ENCODE results near the gene TTC21A. TPM values are rescaled to one million over a fixed set of nuclear protein-coding genes. Genes with fewer than 3 reads are reported as not detected.
"Not testable (repeated sequence)": the region's sequence is repeated elsewhere in the genome, so short reads cannot be mapped to it uniquely, and the experiment has no call there.

TTC21A gene
- total RNA-seq, 2 experiments from 2014 or later: 1.9 to 8.3 TPM

GRCh38 chr3:39157359-39157758 lies 49.9 kb downstream of the TTC21A start:
- DNase-seq: no peak

GRCh38 chr3:39158148-39158715 lies 50.8 kb downstream of the TTC21A start:
- no peak for DNase-seq
- Mint-ChIP-seq H3K36me3 (peaks cover 2% of the 10 kb centered on the region), H3K27ac (no peak overlapping the region), H3K4me1 (peaks cover 11% of the 10 kb centered on the region), H3K27me3 (peaks cover 23% of the 10 kb centered on the region), H3K9me3 (ENCODE audit: low read depth) (no peaks in the 10 kb centered on the region), H3K4me3 (no peak overlapping the region)
- CTCF ChIA-PET: interaction anchor here (0.7 to 1.8 kb wide), 5 partner anchors 10 to 133 kb away, joined by 3 to 8 read pairs (median 3); no protein-coding TSS in a partner anchor
- ATAC-seq: no peak

More at GRCh38 chr3:39157359-39157758, 49.9 kb downstream of the TTC21A start:
- H3K9me3 Mint-ChIP-seq (ENCODE audit: low read depth): no peaks in the 10 kb centered on the region
- no peak overlapping the region for H3K27ac Mint-ChIP-seq
- no peak overlapping the region for H3K4me3 Mint-ChIP-seq
- peaks cover 2% of the 10 kb centered on the region for H3K36me3 Mint-ChIP-seq
- CTCF ChIA-PET: interaction anchor here (0.9 to 1.0 kb wide), 2 partner anchors 22 to 53 kb away, joined by 3 read pairs; no protein-coding TSS in a partner anchor
- no peak for ATAC-seq
- peaks cover 23% of the 10 kb centered on the region for H3K27me3 Mint-ChIP-seq
- H3K4me1 Mint-ChIP-seq: peaks cover 14% of the 10 kb centered on the region

GRCh38 chr3:39164414-39164813 lies 56.9 kb downstream of the TTC21A start:
- CTCF ChIA-PET: interaction anchor here (1.0 kb wide), 1 partner anchor 64 kb away, joined by 3 read pairs; no protein-coding TSS in a partner anchor
- peaks cover 3% of the 10 kb centered on the region for H3K36me3 Mint-ChIP-seq
- H3K27ac Mint-ChIP-seq: no peak overlapping the region
- peaks cover 5% of the 10 kb centered on the region for H3K4me1 Mint-ChIP-seq
- ATAC-seq: no peak
- no peak overlapping the region for H3K4me3 Mint-ChIP-seq
- no peak for DNase-seq
- H3K9me3 Mint-ChIP-seq (ENCODE audit: low read depth): no peaks in the 10 kb centered on the region
- H3K27me3 Mint-ChIP-seq: peaks cover 1% of the 10 kb centered on the region

- no peaks in the 10 kb centered on the region for H3K27me3 Mint-ChIP-seq
- H3K36me3 Mint-ChIP-seq: peaks cover 3% of the 10 kb centered on the region
- ATAC-seq (no peak), DNase-seq (no peak)
- no peak overlapping the region for H3K4me3 Mint-ChIP-seq
- CTCF ChIA-PET: interaction anchor here (0.8 to 2.3 kb wide), 4 partner anchors 10 to 211 kb away, joined by 3 to 5 read pairs (median 4); no protein-coding TSS in a partner anchor
- H3K9me3 Mint-ChIP-seq (ENCODE audit: low read depth): no peaks in the 10 kb centered on the region
- no peak overlapping the region for H3K27ac Mint-ChIP-seq
- H3K4me1 Mint-ChIP-seq: peaks cover 5% of the 10 kb centered on the region
These were observed 58.0 kb downstream of the TTC21A start for GRCh38 chr3:39165518-39165917.

GRCh38 chr3:39166134-39166710 lies 58.7 kb downstream of the TTC21A start:
- Mint-ChIP-seq H3K27me3 (no peaks in the 10 kb centered on the region), H3K36me3 (peaks cover 3% of the 10 kb centered on the region), H3K4me1 (peaks cover 5% of the 10 kb centered on the region), H3K27ac (no peak overlapping the region), H3K9me3 (ENCODE audit: low read depth) (no peaks in the 10 kb centered on the region), H3K4me3 (no peak overlapping the region)
- ATAC-seq (no peak), DNase-seq (no peak)
- CTCF ChIA-PET: interaction anchor here (0.8 to 2.3 kb wide), 5 partner anchors 9 to 210 kb away, joined by 3 to 5 read pairs (median 4); no protein-coding TSS in a partner anchor

GRCh38 chr3:39166932-39167532 lies 59.6 kb downstream of the TTC21A start:
- peaks cover 5% of the 10 kb centered on the region for H3K4me1 Mint-ChIP-seq
- H3K9me3 Mint-ChIP-seq (ENCODE audit: low read depth): no peaks in the 10 kb centered on the region
- no peak overlapping the region for H3K27ac Mint-ChIP-seq
- CTCF ChIA-PET: interaction anchor here (1.0 to 2.3 kb wide), 4 partner anchors 9 to 66 kb away, joined by 3 to 5 read pairs (median 3); no protein-coding TSS in a partner anchor
- no peak overlapping the region for H3K4me3 Mint-ChIP-seq
- DNase-seq: no peak
- H3K27me3 Mint-ChIP-seq: no peaks in the 10 kb centered on the region
- peaks cover 3% of the 10 kb centered on the region for H3K36me3 Mint-ChIP-seq
- ATAC-seq: no peak

- H3K9me3 Mint-ChIP-seq (ENCODE audit: low read depth): no peaks in the 10 kb centered on the region
- peaks cover 5% of the 10 kb centered on the region for H3K4me1 Mint-ChIP-seq
- peaks cover 1% of the 10 kb centered on the region for H3K36me3 Mint-ChIP-seq
- H3K27ac Mint-ChIP-seq: no peak overlapping the region
- CTCF ChIA-PET: interaction anchor here (1.1 to 2.0 kb wide), 3 partner anchors 10 to 120 kb away, joined by 3 to 6 read pairs (median 3); no protein-coding TSS in a partner anchor
- ATAC-seq (no peak), DNase-seq (no peak)
- no peak overlapping the region for H3K4me3 Mint-ChIP-seq
- H3K27me3 Mint-ChIP-seq: peaks cover 3% of the 10 kb centered on the region
These were observed 60.8 kb downstream of the TTC21A start for GRCh38 chr3:39168156-39168780.

GRCh38 chr3:39169712-39170111 lies 62.2 kb downstream of the TTC21A start:
- Mint-ChIP-seq H3K27ac (no peak overlapping the region), H3K4me3 (no peak overlapping the region), H3K4me1 (peaks cover 5% of the 10 kb centered on the region), H3K9me3 (ENCODE audit: low read depth) (peaks cover 1% of the 10 kb centered on the region), H3K27me3 (peaks cover 3% of the 10 kb centered on the region), H3K36me3 (peaks cover 2% of the 10 kb centered on the region)
- DNase-seq (no peak), ATAC-seq (no peak)
- CTCF ChIA-PET: interaction anchor here (0.7 to 2.0 kb wide), 4 partner anchors 16 to 1202 kb away, joined by 3 to 6 read pairs (median 3); no protein-coding TSS in a partner anchor

GRCh38 chr3:39170461-39170860 lies 63.0 kb downstream of the TTC21A start:
- Mint-ChIP-seq H3K4me1 (peaks cover 5% of the 10 kb centered on the region), H3K4me3 (no peak overlapping the region), H3K36me3 (peaks cover 2% of the 10 kb centered on the region), H3K27me3 (peaks cover 3% of the 10 kb centered on the region), H3K9me3 (ENCODE audit: low read depth) (peaks cover 2% of the 10 kb centered on the region), H3K27ac (no peak overlapping the region)
- ATAC-seq (no peak), DNase-seq (no peak)
- CTCF ChIA-PET: interaction anchor here (1.0 to 2.0 kb wide), 2 partner anchors 44 to 118 kb away, joined by 3 to 6 read pairs; no protein-coding TSS in a partner anchor

GRCh38 chr3:39170877-39171276 lies 63.4 kb downstream of the TTC21A start:
- DNase-seq; H3K4me3 Mint-ChIP-seq; ATAC-seq; H3K4me1 Mint-ChIP-seq; H3K36me3 Mint-ChIP-seq; H3K9me3 Mint-ChIP-seq (ENCODE audit: low read depth); H3K27ac Mint-ChIP-seq; H3K27me3 Mint-ChIP-seq: not testable (repeated sequence)
- CTCF ChIA-PET: interaction anchor here (2.1 kb wide), 1 partner anchor 117 kb away, joined by 7 read pairs; no protein-coding TSS in a partner anchor

- CTCF ChIA-PET: interaction anchor here (0.9 to 2.3 kb wide), 4 partner anchors 22 to 120 kb away, joined by 3 to 8 read pairs (median 6); no protein-coding TSS in a partner anchor
These were observed 64.4 kb downstream of the TTC21A start for GRCh38 chr3:39171860-39172259.

GRCh38 chr3:39173318-39174125 lies 66.0 kb downstream of the TTC21A start:
- CTCF ChIA-PET: interaction anchor here (0.9 to 3.1 kb wide), 6 partner anchors 15 to 118 kb away, joined by 3 to 11 read pairs (median 4); no protein-coding TSS in a partner anchor
- Mint-ChIP-seq H3K36me3 (peaks cover 8% of the 10 kb centered on the region), H3K4me1 (peaks cover 18% of the 10 kb centered on the region), H3K27ac (no peak overlapping the region), H3K9me3 (ENCODE audit: low read depth) (peaks cover 2% of the 10 kb centered on the region), H3K27me3 (peaks cover 3% of the 10 kb centered on the region), H3K4me3 (no peak overlapping the region)
- ATAC-seq (no peak), DNase-seq (no peak)

More at GRCh38 chr3:39171860-39172259, 64.4 kb downstream of the TTC21A start:
- DNase-seq (no peak), ATAC-seq (no peak)
- peaks cover 3% of the 10 kb centered on the region for H3K27me3 Mint-ChIP-seq
- H3K36me3 Mint-ChIP-seq: peaks cover 6% of the 10 kb centered on the region
- H3K9me3 Mint-ChIP-seq (ENCODE audit: low read depth): peaks cover 2% of the 10 kb centered on the region
- H3K4me3 Mint-ChIP-seq: no peak overlapping the region
- H3K4me1 Mint-ChIP-seq: peaks cover 6% of the 10 kb centered on the region
- no peak overlapping the region for H3K27ac Mint-ChIP-seq
